K562 (cell line): ENCODE results near the gene SEC14L2. TPM values are rescaled to one million over a fixed set of nuclear protein-coding genes. Genes with fewer than 3 reads are reported as not detected.
A peak's percentile ranks its signal among the peaks of the same experiment; 100 is the strongest.

Source experiments
- ATAC-seq: fragments of 200-7000 bp; cut with Tn5 transposase; 3 replicates; pipeline ENCODE4 v1.9.1; 2020; ENCODE audit warnings: moderate library complexity
- BruUV-seq: library from RNA; stranded (reverse); fragments of 400-500 nt; replicated peaks from 2 replicates; lab custom pipeline; 2021; lab: Mats Ljungman, UMichigan
- CTCF ChIA-PET: fragments of 300-600 bp; formaldehyde crosslinking; extraction: SDS; loops from one replicate; lab custom pipeline; 2021; ENCODE audit warnings: low intra/inter-chr PET ratio; lab: Yijun Ruan, JAX
- POLR2A ChIA-PET: fragments of 300-600, 350-650 bp; sonication (Branson Sonifier 250); formaldehyde crosslinking; extraction: SDS; loops from one replicate; lab custom pipeline; 2021; ENCODE audit warnings: antibody characterized with exemption, inconsistent platforms; lab: Yijun Ruan, JAX
- DNase-seq, 4 experiments: peaks; one replicate each; pipeline versions ENCODE4 v3.0.0 to v3.0.0-alpha.2; 2011 to 2018; ENCODE audit warnings: low spot score in 3 of 4, mixed read lengths in 3 of 4; ENCODE audit errors: extremely low read depth in 1 of 4
- FAIRE-seq: peaks from 2 replicates; lab custom pipeline; 2011; peaks lifted over from hg19 to GRCh38; lab: Jason Lieb, UNC
- H2AFZ ChIP-seq: 2 replicates; pipeline ENCODE4 v1.6.0; 2011; ENCODE audit warnings: low read depth, low read length, control low read depth, inconsistent platforms
- H3K27ac ChIP-seq: fragments of 200-600 bp; 3 replicates; pipeline ENCODE4 v1.8.0; 2011; ENCODE audit warnings: low read depth, mild to moderate bottlenecking, control low read depth, inconsistent platforms, low read length, moderate library complexity, mixed read lengths; ENCODE audit errors: extremely low read depth
- H3K27me3 ChIP-seq, 2 experiments: fragments of 300-600 bp in 1 of 2; 2 replicates in 1 of 2; 3 replicates in 1 of 2; pipeline versions ENCODE4 v1.6.0 to v1.8.0; 2011; ENCODE audit warnings: inconsistent platforms in 2 of 2, low read length in 2 of 2, mild to moderate bottlenecking in 1 of 2, mixed read lengths in 1 of 2, moderate library complexity in 1 of 2; ENCODE audit not compliant: control insufficient read depth in 2 of 2, insufficient read depth in 2 of 2
- H3K36me3 ChIP-seq: fragments of 300-600 bp; 3 replicates; pipeline ENCODE4 v1.8.0; 2011; ENCODE audit warnings: mild to moderate bottlenecking, low read length, inconsistent platforms; ENCODE audit not compliant: control insufficient read depth, insufficient read depth
- H3K4me1 ChIP-seq, 2 experiments: fragments of 200-600 bp in 1 of 2; replicated peaks in 1 of 2; 2 replicates in 1 of 2; 3 replicates in 1 of 2; pipeline versions ENCODE4 v1.5.1 to v1.8.0; 2011; ENCODE audit warnings: inconsistent platforms in 2 of 2, low read length in 2 of 2, mild to moderate bottlenecking in 1 of 2, mixed read lengths in 1 of 2, moderate library complexity in 1 of 2; ENCODE audit not compliant: control insufficient read depth in 2 of 2, insufficient read depth in 2 of 2
- H3K4me2 ChIP-seq: 2 replicates; pipeline ENCODE4 v1.6.1; 2011; ENCODE audit warnings: low read length, control low read depth, inconsistent platforms, mixed read lengths; ENCODE audit not compliant: insufficient read depth
- H3K4me3 ChIP-seq: fragments of 200-600 bp; sonication (generic), shearing (Covaris generic); 2 replicates; pipeline ENCODE4 v1.5.1; 2016; ENCODE audit warnings: control low read depth, inconsistent platforms
- H3K79me2 ChIP-seq: fragments of 200-600 bp; 3 replicates; pipeline ENCODE4 v1.8.0; 2011; ENCODE audit warnings: low read length, inconsistent platforms; ENCODE audit not compliant: control insufficient read depth, insufficient read depth
- H3K9ac ChIP-seq, 2 experiments: 2 replicates each; pipeline versions ENCODE4 v1.6.0 to v1.6.1; 2011; ENCODE audit warnings: low read depth in 2 of 2, low read length in 2 of 2, control low read depth in 1 of 2, inconsistent platforms in 1 of 2, mild to moderate bottlenecking in 1 of 2, mixed read lengths in 1 of 2; ENCODE audit not compliant: insufficient read depth in 1 of 2
- H3K9me1 ChIP-seq: one replicate; pipeline ENCODE4 v1.6.0; 2011; ENCODE audit warnings: inconsistent platforms, mild to moderate bottlenecking, low read length, moderate library complexity; ENCODE audit not compliant: control insufficient read depth, insufficient read depth
- H3K9me3 ChIP-seq: replicated peaks from 2 replicates; pipeline ENCODE4 v1.5.1; 2011; ENCODE audit warnings: low read depth, low read length, inconsistent platforms; ENCODE audit not compliant: control insufficient read depth, insufficient read depth
- H4K20me1 ChIP-seq: replicated peaks from 2 replicates; pipeline ENCODE4 v1.6.1; 2011; ENCODE audit warnings: low read length, inconsistent platforms, mixed read lengths; ENCODE audit not compliant: control insufficient read depth, insufficient read depth
- CEBPB ChIP-seq: fragments of 450-650 bp; IDR thresholded peaks from 2 replicates; pipeline ENCODE4 v1.6.1; 2016; ENCODE audit warnings: missing genetic modification characterization, missing compliant biosample characterization
- FOS ChIP-seq: IDR thresholded peaks from 3 replicates; pipeline ENCODE4 v1.6.1; 2011; ENCODE audit not compliant: insufficient read length; ENCODE audit errors: extremely low read depth
- GABPA ChIP-seq: fragments of 200-800 bp; sonication (Bioruptor generic); conservative IDR thresholded peaks from 2 replicates; pipeline ENCODE4 v1.6.1; 2016; ENCODE audit warnings: low read depth, missing genetic modification characterization, missing compliant biosample characterization
- GATAD2A ChIP-seq: fragments of 450-650 bp; IDR thresholded peaks from 2 replicates; pipeline ENCODE4 v1.6.1; 2017
- HNRNPK ChIP-seq: fragments of 200-400 bp; formaldehyde crosslinking; IDR thresholded peaks from one replicate; pipeline ENCODE4 v1.6.1; 2018; ENCODE audit warnings: mild to moderate bottlenecking, low read depth, low read length; ENCODE audit not compliant: poor library complexity, severe bottlenecking
- MEF2A ChIP-seq: IDR thresholded peaks from 2 replicates; pipeline ENCODE4 v1.6.1; 2011; ENCODE audit warnings: low read depth, mild to moderate bottlenecking, low read length, moderate library complexity; ENCODE audit not compliant: control insufficient read depth
- NR1H2 ChIP-seq: sonication (generic); formaldehyde crosslinking; IDR thresholded peaks from 2 replicates; pipeline ENCODE4 v1.4.0; 2020; ENCODE audit warnings: mild to moderate bottlenecking, missing genetic modification reagents
- OTX1 ChIP-seq: fragments of 450-650 bp; formaldehyde crosslinking; IDR thresholded peaks from 2 replicates; pipeline ENCODE4 v1.4.0; 2022; ENCODE audit warnings: mild to moderate bottlenecking
- ZMIZ1 ChIP-seq, 2 experiments: fragments of 150-350 bp in 1 of 2; IDR thresholded peaks; 2 replicates each; pipeline ENCODE4 v1.6.1; 2012 to 2016; ENCODE audit warnings: low read depth in 2 of 2, low read length in 2 of 2, mild to moderate bottlenecking in 1 of 2, moderate library complexity in 1 of 2
- ZNF217 ChIP-seq: sonication (generic); formaldehyde crosslinking; IDR thresholded peaks from 2 replicates; pipeline ENCODE4 v1.8.0; 2022; ENCODE audit warnings: mild to moderate bottlenecking, missing genetic modification reagents
- ZNF431 ChIP-seq: sonication (generic); formaldehyde crosslinking; IDR thresholded peaks from 2 replicates; pipeline ENCODE4 v1.8.0; 2022; ENCODE audit warnings: mild to moderate bottlenecking, missing genetic modification reagents
- WGBS: fragments of 100-300 bp; shearing (Covaris generic); methylation state at CpG from one replicate; pipeline ENCODE4 v1.1.6; 2016; ENCODE audit warnings: low coverage, mixed read lengths; ENCODE audit not compliant: insufficient coverage; ENCODE audit errors: missing lambda C conversion rate; 5-methylcytosine and 5-hydroxymethylcytosine counted together
- in situ Hi-C: fragments of 300-500 bp; cut with MboI; formaldehyde crosslinking; loops from 4 replicates; pipeline ENCODE4 v1.15.0; 2018; ENCODE audit warnings: inconsistent platforms, mixed read lengths
- intact Hi-C: fragments of 100-400 bp; cut with micrococcal nuclease; formaldehyde crosslinking; loops from 2 replicates; pipeline ENCODE4 v1.14.2; 2022
- polyA plus RNA-seq, 8 experiments: library from polyadenylated mRNA; depleted of rRNA in 4 of 8; stranded (reverse) in 5 of 8; unstranded in 3 of 8; fragments of >200 nt; fragmentation: Nextera tagmentation in 2 of 8; fragmentation: Illumina TruSeq in 1 of 8; extraction: Ambion mirVana in 2 of 8; extraction: Trizol in 1 of 8; gene quantifications; 2 replicates each; pipeline versions ENCODE4 v1.2.1 to v1.2.3, GENCODE V29; 2011 to 2014; ENCODE audit warnings: inconsistent platforms in 1 of 8, missing spikeins in 1 of 8
- total RNA-seq, 7 experiments: library from RNA; depleted of rRNA in 6 of 7; stranded (reverse); fragments of >200 nt in 6 of 7; fragmentation: Illumina TruSeq in 2 of 7; extraction: Trizol in 2 of 7; gene quantifications; 2 replicates each; pipeline versions ENCODE4 v1.2.1 to v1.2.3, GENCODE V29; 2011 to 2021; ENCODE audit warnings: low replicate concordance in 1 of 7
- TF ChIP-seq, protein P1 (sequence below): fragments of 200-800 bp; sonication (Bioruptor generic); IDR thresholded peaks from 2 replicates; pipeline ENCODE4 v1.6.1; 2016; ENCODE audit warnings: missing genetic modification characterization, missing compliant biosample characterization

The SEC14L2 gene
- total and polyA plus RNA-seq, 9 of the 15 experiments (the other 6 are each of a cell fraction or from before 2014, with no cell fraction given) = 0.03 to 0.17 (median 0.10) TPM

- TF ChIP-seq, protein P1, sequence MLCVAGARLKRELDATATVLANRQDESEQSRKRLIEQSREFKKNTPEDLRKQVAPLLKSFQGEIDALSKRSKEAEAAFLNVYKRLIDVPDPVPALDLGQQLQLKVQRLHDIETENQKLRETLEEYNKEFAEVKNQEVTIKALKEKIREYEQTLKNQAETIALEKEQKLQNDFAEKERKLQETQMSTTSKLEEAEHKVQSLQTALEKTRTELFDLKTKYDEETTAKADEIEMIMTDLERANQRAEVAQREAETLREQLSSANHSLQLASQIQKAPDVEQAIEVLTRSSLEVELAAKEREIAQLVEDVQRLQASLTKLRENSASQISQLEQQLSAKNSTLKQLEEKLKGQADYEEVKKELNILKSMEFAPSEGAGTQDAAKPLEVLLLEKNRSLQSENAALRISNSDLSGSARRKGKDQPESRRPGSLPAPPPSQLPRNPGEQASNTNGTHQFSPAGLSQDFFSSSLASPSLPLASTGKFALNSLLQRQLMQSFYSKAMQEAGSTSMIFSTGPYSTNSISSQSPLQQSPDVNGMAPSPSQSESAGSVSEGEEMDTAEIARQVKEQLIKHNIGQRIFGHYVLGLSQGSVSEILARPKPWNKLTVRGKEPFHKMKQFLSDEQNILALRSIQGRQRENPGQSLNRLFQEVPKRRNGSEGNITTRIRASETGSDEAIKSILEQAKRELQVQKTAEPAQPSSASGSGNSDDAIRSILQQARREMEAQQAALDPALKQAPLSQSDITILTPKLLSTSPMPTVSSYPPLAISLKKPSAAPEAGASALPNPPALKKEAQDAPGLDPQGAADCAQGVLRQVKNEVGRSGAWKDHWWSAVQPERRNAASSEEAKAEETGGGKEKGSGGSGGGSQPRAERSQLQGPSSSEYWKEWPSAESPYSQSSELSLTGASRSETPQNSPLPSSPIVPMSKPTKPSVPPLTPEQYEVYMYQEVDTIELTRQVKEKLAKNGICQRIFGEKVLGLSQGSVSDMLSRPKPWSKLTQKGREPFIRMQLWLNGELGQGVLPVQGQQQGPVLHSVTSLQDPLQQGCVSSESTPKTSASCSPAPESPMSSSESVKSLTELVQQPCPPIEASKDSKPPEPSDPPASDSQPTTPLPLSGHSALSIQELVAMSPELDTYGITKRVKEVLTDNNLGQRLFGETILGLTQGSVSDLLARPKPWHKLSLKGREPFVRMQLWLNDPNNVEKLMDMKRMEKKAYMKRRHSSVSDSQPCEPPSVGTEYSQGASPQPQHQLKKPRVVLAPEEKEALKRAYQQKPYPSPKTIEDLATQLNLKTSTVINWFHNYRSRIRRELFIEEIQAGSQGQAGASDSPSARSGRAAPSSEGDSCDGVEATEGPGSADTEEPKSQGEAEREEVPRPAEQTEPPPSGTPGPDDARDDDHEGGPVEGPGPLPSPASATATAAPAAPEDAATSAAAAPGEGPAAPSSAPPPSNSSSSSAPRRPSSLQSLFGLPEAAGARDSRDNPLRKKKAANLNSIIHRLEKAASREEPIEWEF (CRISPR knock-in tag) = no peak
- TF ChIP-seq NR1H2 (CRISPR knock-in tag) = no peak
- no peak for TF ChIP-seq GATAD2A
- TF ChIP-seq HNRNPK = no peak
- TF ChIP-seq, all 486 proteins: peak for 0
Measured at GRCh38 chr22:30375312-30375849, 21.4 kb upstream of the SEC14L2 start (continued).

- ChIA-PET POLR2A (interaction anchor here (0.6 kb wide), 1 partner anchor 105 kb away, joined by 3 read pairs; no protein-coding TSS in a partner anchor), CTCF (no interaction called here)
- DNase-seq (no peak), FAIRE-seq (no peak), ATAC-seq (no peak)
- Histone ChIP-seq H3K4me3 (no peak overlapping the region), H4K20me1 (no peaks in the 10 kb centered on the region), H3K27me3 (no peaks in the 10 kb centered on the region), H3K4me1 (peaks cover 0 to 4% of the 10 kb centered on the region in 2 experiments; a peak in 2 of 5 replicates), H2AFZ (no peak overlapping the region), H3K9me3 (no peaks in the 10 kb centered on the region), H3K4me2 (no peak overlapping the region), H3K36me3 (no peaks in the 10 kb centered on the region), H3K79me2 (no peaks in the 10 kb centered on the region), H3K9me1 (no peaks in the 10 kb centered on the region), H3K9ac (peak overlapping the region in 1 of 2 experiments; percentile 26; a peak in 1 of 4 replicates), H3K27ac (no peak overlapping the region)
- BruUV-seq = no TSS peak
- intact Hi-C loops (no loop called here), in situ Hi-C loops (loop anchor here (25.0 kb wide), 1 partner anchor 268 kb away; no protein-coding TSS in a partner anchor)
- 95% methylated on average over 4 of the region's 20 CpGs for WGBS
- TF ChIP-seq ZNF217 (CRISPR knock-in tag) (no peak), ZMIZ1 (IDR thresholded peaks at IDR 0.05; ENCODE audit: low read depth in 2 of 2, low read length in 2 of 2) (no peak), MEF2A (no peak), GABPA (tag) (no peak), CEBPB (tag) (no peak), ZNF431 (CRISPR knock-in tag) (no peak), OTX1 (CRISPR knock-in tag) (no peak), FOS (no peak)
Measured at GRCh38 chr22:30380011-30380410, 16.8 kb upstream of the SEC14L2 start.
